ENCODE data around the gene DHX40.

The DHX40 gene

GRCh38 chr17:59634632-59635541 is 69.5 kb downstream of the DHX40 start:
- no peak for DNase-seq (ENCODE audit: low spot score)
- in situ Hi-C loops (cut with MboI; ENCODE audit: low sequenced_read_pairs, unreplicated experiment), result no loop called here

GRCh38 chr17:59637611-59638310 is 72.4 kb downstream of the DHX40 start:
- in situ Hi-C loops (cut with MboI; ENCODE audit: low sequenced_read_pairs, unreplicated experiment), result no loop called here
- DNase-seq (ENCODE audit: low spot score), result no peak
- TF ChIP-seq CTCF (IDR thresholded peaks at IDR 0.05; ENCODE audit: borderline replicate concordance, control extremely low read depth, extremely low read depth, insufficient read depth, missing control alignments), result no peak

More at GRCh38 chr17:59634632-59635541, 69.5 kb downstream of the DHX40 start:
- TF ChIP-seq CTCF (IDR thresholded peaks at IDR 0.05; ENCODE audit: borderline replicate concordance, control extremely low read depth, extremely low read depth, insufficient read depth, missing control alignments), result no peak

- in situ Hi-C loops (cut with MboI; ENCODE audit: low sequenced_read_pairs, unreplicated experiment), result no loop called here
- DNase-seq (ENCODE audit: low spot score), result no peak
- TF ChIP-seq CTCF (IDR thresholded peaks at IDR 0.05; ENCODE audit: borderline replicate concordance, control extremely low read depth, extremely low read depth, insufficient read depth, missing control alignments), result no peak
Measured at GRCh38 chr17:59638553-59638952, 73.1 kb downstream of the DHX40 start.

GRCh38 chr17:59641799-59642484 is 76.5 kb downstream of the DHX40 start:
- in situ Hi-C loops (cut with MboI; ENCODE audit: low sequenced_read_pairs, unreplicated experiment), result no loop called here
- DNase-seq (ENCODE audit: low spot score), result peak; percentile 49
- no peak for TF ChIP-seq CTCF (IDR thresholded peaks at IDR 0.05; ENCODE audit: borderline replicate concordance, control extremely low read depth, extremely low read depth, insufficient read depth, missing control alignments)

GRCh38 chr17:59642565-59642964 is 77.2 kb downstream of the DHX40 start:
- in situ Hi-C loops (cut with MboI; ENCODE audit: low sequenced_read_pairs, unreplicated experiment), result no loop called here
- TF ChIP-seq CTCF (IDR thresholded peaks at IDR 0.05; ENCODE audit: borderline replicate concordance, control extremely low read depth, extremely low read depth, insufficient read depth, missing control alignments), result no peak
- DNase-seq (ENCODE audit: low spot score), result no peak
